Smooth muscle cell (in vitro differentiated cells): ENCODE data around the gene SMIM44. TPM values are rescaled to one million over a fixed set of nuclear protein-coding genes. Genes with fewer than 3 reads are reported as not detected.

ENCODE experiments used
- DNase-seq: peaks from one replicate; lab custom pipeline; 2025; ENCODE audit not compliant: unreplicated experiment; lab: John Stamatoyannopoulos, UW
- H2AFZ ChIP-seq: fragments of 200-600 bp; sonication (generic); 2 replicates; pipeline ENCODE4 v1.6.0; 2016; ENCODE audit warnings: antibody characterized with exemption, low read depth, mild to moderate bottlenecking
- H3F3A ChIP-seq: fragments of 200-600 bp; sonication (generic); 2 replicates; pipeline ENCODE4 v1.6.0; 2017; ENCODE audit warnings: antibody characterized with exemption, low read depth
- H3K27ac ChIP-seq: fragments of 200-600 bp; sonication (generic); 2 replicates; pipeline ENCODE4 v1.5.1; 2016; ENCODE audit warnings: low read depth, mild to moderate bottlenecking
- H3K27me3 ChIP-seq: fragments of 200-600 bp; sonication (generic); 2 replicates; pipeline ENCODE4 v1.6.1; 2016; ENCODE audit warnings: low read depth, mild to moderate bottlenecking
- H3K36me3 ChIP-seq: fragments of 200-600 bp; sonication (generic); 2 replicates; pipeline ENCODE4 v1.5.1; 2016; ENCODE audit warnings: low read depth
- H3K4me1 ChIP-seq: fragments of 200-600 bp; sonication (generic); 2 replicates; pipeline ENCODE4 v1.5.1; 2016; ENCODE audit warnings: low read depth
- H3K4me2 ChIP-seq: fragments of 200-600 bp; sonication (generic); 2 replicates; pipeline ENCODE4 v1.6.0; 2016; ENCODE audit warnings: mild to moderate bottlenecking
- H3K4me3 ChIP-seq: fragments of 200-600 bp; sonication (generic); 2 replicates; pipeline ENCODE4 v1.5.1; 2016; ENCODE audit warnings: mild to moderate bottlenecking
- H3K79me2 ChIP-seq: fragments of 200-600 bp; sonication (generic); 2 replicates; pipeline ENCODE4 v1.6.0; 2016; ENCODE audit warnings: low read depth, mild to moderate bottlenecking
- H3K9ac ChIP-seq: fragments of 200-600 bp; sonication (generic); 2 replicates; pipeline ENCODE4 v1.6.0; 2016; ENCODE audit warnings: low read depth
- H3K9me3 ChIP-seq: fragments of 200-600 bp; sonication (generic); replicated peaks from 2 replicates; pipeline ENCODE4 v1.5.1; 2016; ENCODE audit warnings: low read depth
- H4K20me1 ChIP-seq: fragments of 200-600 bp; sonication (generic); 2 replicates; pipeline ENCODE4 v1.6.0; 2016; ENCODE audit warnings: low read depth
- WGBS: methylation state at CpG from one replicate; pipeline ENCODE4 v1.1.7; 2016; ENCODE audit warnings: low lambda C conversion rate; 5-methylcytosine and 5-hydroxymethylcytosine counted together
- polyA plus RNA-seq: library from polyadenylated mRNA; unstranded; fragments of >200 nt; fragmentation: Nextera tagmentation; extraction: Ambion mirVana; gene quantifications from 2 replicates; pipeline ENCODE4 v1.2.1, GENCODE V29; 2016
- total RNA-seq: library from RNA; depleted of rRNA; stranded (reverse); fragments of >200 nt; gene quantifications from 2 replicates; pipeline ENCODE4 v1.2.3, GENCODE V29; 2014
- TF ChIP-seq, protein P1 (sequence below): fragments of 200-600 bp; sonication (generic); IDR thresholded peaks from 2 replicates; pipeline ENCODE4 v1.5.1; 2017; ENCODE audit warnings: borderline replicate concordance, mild to moderate bottlenecking, antibody characterized with exemption; ENCODE audit not compliant: insufficient read depth, poor library complexity, severe bottlenecking

SMIM44 gene
- total and polyA plus RNA-seq, 2 experiments from 2014 or later, result not detected

DNA sequence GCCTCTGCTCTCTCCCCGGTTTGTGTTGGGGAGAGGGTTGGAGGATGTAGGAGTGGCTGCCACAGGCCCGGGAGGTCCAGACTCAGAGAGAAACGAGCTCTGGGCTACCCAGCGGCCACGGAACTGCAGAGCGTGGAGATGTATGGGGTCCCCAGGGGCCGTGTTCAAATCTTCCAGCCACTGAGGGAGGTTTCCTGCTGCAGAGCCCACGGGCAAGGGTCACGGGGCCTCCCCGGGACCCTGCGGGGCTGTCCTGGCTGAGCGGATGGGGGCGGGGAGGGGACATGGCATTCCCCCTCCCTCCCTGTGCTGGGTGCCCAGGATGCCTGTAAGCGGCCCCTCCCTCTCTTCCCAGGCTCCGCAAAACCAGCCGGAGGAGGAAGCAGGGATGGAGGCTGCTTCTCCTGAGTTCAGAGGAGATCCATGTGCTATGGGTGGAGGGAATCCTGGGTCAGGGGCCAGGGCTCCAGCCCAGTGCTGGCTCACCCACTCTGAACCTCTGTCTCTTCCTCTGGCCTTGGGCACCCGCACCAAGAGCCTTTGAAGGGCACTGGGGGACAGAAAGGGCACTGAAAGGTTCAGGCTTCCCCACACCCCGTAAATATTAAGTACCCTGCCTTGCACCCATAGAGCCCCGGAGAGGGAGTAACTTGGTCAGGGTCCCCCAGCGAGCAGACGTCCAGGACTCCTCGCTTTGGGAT is 25.6 kb downstream of the SMIM44 start:
- Histone ChIP-seq H3K9me3 (no peaks in the 10 kb centered on the region), H3K4me1 (peaks cover 10% of the 10 kb centered on the region), H2AFZ (no peak overlapping the region), H3K4me2 (peak overlapping the region; percentile 71), H3K79me2 (no peaks in the 10 kb centered on the region), H4K20me1 (no peaks in the 10 kb centered on the region), H3F3A (peaks cover 9% of the 10 kb centered on the region), H3K9ac (peak overlapping the region; percentile 92), H3K27ac (peak overlapping the region; percentile 98), H3K4me3 (no peak overlapping the region), H3K36me3 (no peaks in the 10 kb centered on the region), H3K27me3 (no peaks in the 10 kb centered on the region)
- peak; percentile 36 for DNase-seq
- 19% methylated on average over 22 of the region's 22 CpGs for WGBS
- TF ChIP-seq, protein P1, sequence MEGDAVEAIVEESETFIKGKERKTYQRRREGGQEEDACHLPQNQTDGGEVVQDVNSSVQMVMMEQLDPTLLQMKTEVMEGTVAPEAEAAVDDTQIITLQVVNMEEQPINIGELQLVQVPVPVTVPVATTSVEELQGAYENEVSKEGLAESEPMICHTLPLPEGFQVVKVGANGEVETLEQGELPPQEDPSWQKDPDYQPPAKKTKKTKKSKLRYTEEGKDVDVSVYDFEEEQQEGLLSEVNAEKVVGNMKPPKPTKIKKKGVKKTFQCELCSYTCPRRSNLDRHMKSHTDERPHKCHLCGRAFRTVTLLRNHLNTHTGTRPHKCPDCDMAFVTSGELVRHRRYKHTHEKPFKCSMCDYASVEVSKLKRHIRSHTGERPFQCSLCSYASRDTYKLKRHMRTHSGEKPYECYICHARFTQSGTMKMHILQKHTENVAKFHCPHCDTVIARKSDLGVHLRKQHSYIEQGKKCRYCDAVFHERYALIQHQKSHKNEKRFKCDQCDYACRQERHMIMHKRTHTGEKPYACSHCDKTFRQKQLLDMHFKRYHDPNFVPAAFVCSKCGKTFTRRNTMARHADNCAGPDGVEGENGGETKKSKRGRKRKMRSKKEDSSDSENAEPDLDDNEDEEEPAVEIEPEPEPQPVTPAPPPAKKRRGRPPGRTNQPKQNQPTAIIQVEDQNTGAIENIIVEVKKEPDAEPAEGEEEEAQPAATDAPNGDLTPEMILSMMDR, result no peak

DNA sequence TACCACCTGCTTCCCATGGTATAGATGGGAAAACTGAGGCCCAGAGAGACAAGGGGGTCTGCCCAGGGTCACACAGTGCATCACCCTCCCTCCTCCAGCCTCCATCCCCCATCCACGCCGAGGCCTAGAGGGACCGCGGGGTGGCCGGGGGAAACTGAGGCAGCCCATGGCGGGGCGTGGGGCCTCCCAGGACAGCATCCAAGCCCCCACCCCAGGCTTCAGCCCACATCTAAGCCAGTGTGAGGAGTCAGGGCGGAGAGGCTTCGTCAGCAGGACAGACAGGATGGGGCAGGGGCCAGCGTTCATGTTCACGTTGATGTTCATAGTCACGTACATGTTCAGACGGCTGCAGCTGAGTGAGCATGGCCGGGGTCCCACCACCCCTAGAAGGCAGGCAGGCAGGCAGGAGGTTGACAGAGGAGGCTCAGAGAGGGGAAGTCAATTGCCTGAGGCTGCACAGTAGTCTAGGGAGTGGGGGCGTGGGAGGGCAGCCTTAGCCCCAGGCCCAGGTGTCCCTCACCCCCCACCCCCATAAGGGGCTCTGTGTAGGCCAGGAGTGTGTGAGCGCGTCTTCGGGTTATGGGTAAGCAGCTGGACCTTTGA is 26.2 kb downstream of the SMIM44 start:
- Histone ChIP-seq H3K4me2 (no peak overlapping the region), H3K27ac (peak overlapping the region; percentile 98), H3F3A (peaks cover 5% of the 10 kb centered on the region), H4K20me1 (no peaks in the 10 kb centered on the region), H3K4me3 (no peak overlapping the region), H3K27me3 (no peaks in the 10 kb centered on the region), H3K79me2 (no peaks in the 10 kb centered on the region), H3K4me1 (peaks cover 10% of the 10 kb centered on the region), H2AFZ (no peak overlapping the region), H3K9ac (no peak overlapping the region), H3K9me3 (no peaks in the 10 kb centered on the region), H3K36me3 (no peaks in the 10 kb centered on the region)
- DNase-seq, result no peak
- TF ChIP-seq, protein P1, result no peak
- WGBS, result 84% methylated on average over 18 of the region's 18 CpGs

DNA sequence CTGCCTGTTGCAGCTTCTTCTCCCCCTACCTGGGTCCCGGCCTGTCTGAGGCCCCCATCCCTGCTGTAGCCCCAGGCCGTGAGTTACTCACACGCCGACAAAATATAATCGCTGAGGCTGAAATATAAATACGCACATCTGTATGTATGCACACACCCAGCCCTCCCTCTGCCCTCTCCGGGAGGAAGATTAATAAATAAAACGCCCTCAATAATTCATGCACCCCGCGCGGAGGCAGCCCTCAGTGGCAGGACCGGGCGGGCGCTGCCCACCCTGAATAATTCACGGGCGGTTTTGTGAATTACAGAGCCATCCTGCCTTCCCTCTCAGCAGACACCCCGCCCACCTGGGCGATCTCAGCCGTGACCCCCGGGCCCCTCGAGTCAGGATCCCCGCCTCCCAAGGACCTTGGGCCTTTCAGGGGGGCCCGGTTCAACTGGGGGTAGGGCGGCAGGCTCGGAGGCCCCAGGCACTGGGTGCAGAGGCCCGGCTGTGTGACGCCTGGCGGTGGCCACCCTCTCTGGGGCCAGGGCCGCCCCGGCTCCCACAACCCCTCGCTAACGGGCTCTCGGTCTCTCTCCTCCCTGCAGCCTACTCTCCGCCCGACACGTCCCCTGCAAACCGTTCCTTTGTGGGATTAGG is 27.2 kb downstream of the SMIM44 start:
- no peaks in the 10 kb centered on the region for H3K36me3 ChIP-seq
- TF ChIP-seq, protein P1, result no peak
- no peaks in the 10 kb centered on the region for H4K20me1 ChIP-seq
- peaks cover 5% of the 10 kb centered on the region for H3F3A ChIP-seq
- no peaks in the 10 kb centered on the region for H3K9me3 ChIP-seq
- H3K79me2 ChIP-seq, result no peaks in the 10 kb centered on the region
- H3K27me3 ChIP-seq, result no peaks in the 10 kb centered on the region
- no peak overlapping the region for H3K4me2 ChIP-seq
- no peak for DNase-seq
- H3K9ac ChIP-seq, result no peak overlapping the region
- no peak overlapping the region for H3K4me3 ChIP-seq
- H3K27ac ChIP-seq, result no peak overlapping the region
- H3K4me1 ChIP-seq, result peaks cover 10% of the 10 kb centered on the region
- WGBS, result 92% methylated on average over 34 of the region's 37 CpGs
- no peak overlapping the region for H2AFZ ChIP-seq
